GM23338 (cell line): ENCODE measurements around the gene PRMT3. TPM values are rescaled to one million over a fixed set of nuclear protein-coding genes. Genes with fewer than 3 reads are reported as not detected.

Experiments
- ATAC-seq: fragments of 200-7000 bp; cut with Tn5 transposase; 3 replicates; pipeline ENCODE4 v1.9.1; 2020
- DNase-seq: peaks from one replicate; pipeline ENCODE4 v3.0.0-alpha.2; 2015; ENCODE audit warnings: low spot score
- H2AFZ ChIP-seq: fragments of 200-600 bp; sonication (generic); 2 replicates; pipeline ENCODE4 v1.8.0; 2016; ENCODE audit warnings: antibody characterized with exemption, mild to moderate bottlenecking, moderate library complexity
- H3F3A ChIP-seq: fragments of 200-600 bp; sonication (generic); replicated peaks from 2 replicates; pipeline ENCODE4 v1.8.0; 2017; ENCODE audit warnings: antibody characterized with exemption, mixed run types, low read depth
- H3K27ac ChIP-seq: fragments of 200-600 bp; sonication (generic); 2 replicates; pipeline ENCODE4 v1.6.1; 2016; ENCODE audit warnings: low read depth
- H3K27me3 ChIP-seq: fragments of 200-600 bp; sonication (generic); 2 replicates; pipeline ENCODE4 v1.8.0; 2016; ENCODE audit warnings: mild to moderate bottlenecking, mixed run types, moderate library complexity; ENCODE audit not compliant: insufficient read depth
- H3K36me3 ChIP-seq: fragments of 200-600 bp; sonication (generic); 2 replicates; pipeline ENCODE4 v1.8.0; 2016; ENCODE audit warnings: mild to moderate bottlenecking; ENCODE audit not compliant: insufficient read depth
- H3K4me1 ChIP-seq: fragments of 200-600 bp; sonication (generic); 2 replicates; pipeline ENCODE4 v1.8.0; 2016; ENCODE audit warnings: mild to moderate bottlenecking, moderate library complexity; ENCODE audit not compliant: insufficient read depth
- H3K4me2 ChIP-seq: fragments of 200-600 bp; sonication (generic); 2 replicates; pipeline ENCODE4 v1.7.1; 2017; ENCODE audit warnings: mixed run types
- H3K4me3 ChIP-seq: fragments of 200-600 bp; sonication (generic); 2 replicates; pipeline ENCODE4 v1.6.1; 2016; ENCODE audit warnings: mixed run types
- H3K79me2 ChIP-seq: fragments of 200-600 bp; sonication (generic); replicated peaks from 2 replicates; pipeline ENCODE4 v1.8.0; 2017; ENCODE audit warnings: mild to moderate bottlenecking; ENCODE audit not compliant: insufficient read depth
- H3K9me2 ChIP-seq: fragments of 200-600 bp; sonication (generic); 2 replicates; pipeline ENCODE4 v1.8.0; 2017; ENCODE audit not compliant: insufficient read depth
- H4K20me1 ChIP-seq: fragments of 200-600 bp; sonication (generic); replicated peaks from 2 replicates; pipeline ENCODE4 v1.8.0; 2017; ENCODE audit warnings: mild to moderate bottlenecking; ENCODE audit not compliant: insufficient read depth
- H3K27ac Mint-ChIP-seq: 2 replicates; pipeline ENCODE4 v1.8.0; 2020; ENCODE audit warnings: inconsistent platforms, mild to moderate bottlenecking, moderate library complexity, mixed read lengths
- H3K27me3 Mint-ChIP-seq: 3 replicates; pipeline ENCODE4 v1.8.0; 2022; ENCODE audit warnings: low read depth, mild to moderate bottlenecking, moderate library complexity, mixed read lengths, inconsistent platforms; ENCODE audit not compliant: insufficient read depth, poor library complexity
- H3K36me3 Mint-ChIP-seq: 3 replicates; pipeline ENCODE4 v1.8.0; 2021; ENCODE audit warnings: low read depth, mild to moderate bottlenecking, inconsistent platforms, moderate library complexity, mixed read lengths
- H3K4me1 Mint-ChIP-seq: 3 replicates; pipeline ENCODE4 v1.8.0; 2020; ENCODE audit warnings: mild to moderate bottlenecking, inconsistent platforms, mixed read lengths
- H3K4me3 Mint-ChIP-seq: 3 replicates; pipeline ENCODE4 v1.8.0; 2021; ENCODE audit warnings: moderate library complexity, mild to moderate bottlenecking, inconsistent platforms, mixed read lengths
- H3K9me3 Mint-ChIP-seq: 3 replicates; pipeline ENCODE4 v1.8.0; 2020; ENCODE audit warnings: moderate library complexity, mild to moderate bottlenecking, inconsistent platforms, mixed read lengths
- CREB1 ChIP-seq: fragments of 250-450 bp; sonication (Bioruptor Pico); IDR thresholded peaks from 2 replicates; pipeline ENCODE4 v1.5.0; 2020; ENCODE audit warnings: low read depth, mild to moderate bottlenecking, moderate library complexity
- ETS1 ChIP-seq: IDR thresholded peaks from 2 replicates; pipeline ENCODE4 v1.6.1; 2016; ENCODE audit warnings: antibody characterized with exemption
- EZH2 ChIP-seq: fragments of 200-600 bp; sonication (generic); IDR thresholded peaks from one replicate; pipeline ENCODE4 v1.8.0; 2017; ENCODE audit warnings: antibody characterized with exemption, mild to moderate bottlenecking, low read depth; ENCODE audit not compliant: unreplicated experiment
- EZH2phosphoT487 ChIP-seq: fragments of 200-600 bp; sonication (generic); IDR thresholded peaks from one replicate; pipeline ENCODE4 v1.8.1; 2018; ENCODE audit warnings: antibody characterized with exemption; ENCODE audit not compliant: unreplicated experiment
- NANOG ChIP-seq: IDR thresholded peaks from 2 replicates; pipeline ENCODE4 v1.6.1; 2016; ENCODE audit warnings: antibody characterized with exemption, borderline replicate concordance
- STAT1 ChIP-seq: IDR thresholded peaks from one replicate; pipeline ENCODE4 v1.6.1; 2016; ENCODE audit warnings: antibody characterized with exemption; ENCODE audit not compliant: unreplicated experiment
- ZNF114 ChIP-seq: fragments of 250-450 bp; sonication (Bioruptor Pico); IDR thresholded peaks from 2 replicates; pipeline ENCODE4 v1.5.0; 2020; ENCODE audit warnings: mild to moderate bottlenecking, moderate library complexity
- ZNF331 ChIP-seq: fragments of 250-450 bp; sonication (Bioruptor Pico); IDR thresholded peaks from 2 replicates; pipeline ENCODE4 v1.5.0; 2020; ENCODE audit warnings: low read depth, mild to moderate bottlenecking, moderate library complexity
- polyA plus RNA-seq: library from polyadenylated mRNA; unstranded; fragments of >200 nt; fragmentation: Nextera tagmentation; extraction: Ambion mirVana; gene quantifications from 2 replicates; pipeline ENCODE4 v1.2.1, GENCODE V29; 2016
- total RNA-seq: library from RNA; depleted of rRNA; stranded (reverse); fragments of >200 nt; shearing (Covaris generic); gene quantifications from 2 replicates; pipeline ENCODE4 v1.2.3, GENCODE V29; 2014
- TF ChIP-seq, protein P1 (sequence below): fragments of 250-450 bp; sonication (Bioruptor Pico); IDR thresholded peaks from 2 replicates; pipeline ENCODE4 v1.5.0; 2020; ENCODE audit warnings: mild to moderate bottlenecking, moderate library complexity
- TF ChIP-seq, protein P2 (sequence below), 2 experiments: fragments of 200-600 bp in 1 of 2; sonication (generic) in 1 of 2; conservative IDR thresholded peaks; 2 replicates each; pipeline versions ENCODE4 v1.5.1 to v1.6.1; 2016 to 2017; ENCODE audit warnings: antibody characterized with exemption in 2 of 2, low read depth in 2 of 2, mild to moderate bottlenecking in 2 of 2, moderate library complexity in 1 of 2

Gene PRMT3
- total and polyA plus RNA-seq, 2 experiments from 2014 or later, result 19.0 to 35.0 TPM

GRCh38 chr11:20367313-20367948, 20.1 kb upstream of the PRMT3 start (continued):
- TF ChIP-seq ETS1, result no peak
- TF ChIP-seq EZH2phosphoT487, result no peak
- no peak for TF ChIP-seq CREB1 (CRISPR knock-in tag)
- TF ChIP-seq, protein P1, sequence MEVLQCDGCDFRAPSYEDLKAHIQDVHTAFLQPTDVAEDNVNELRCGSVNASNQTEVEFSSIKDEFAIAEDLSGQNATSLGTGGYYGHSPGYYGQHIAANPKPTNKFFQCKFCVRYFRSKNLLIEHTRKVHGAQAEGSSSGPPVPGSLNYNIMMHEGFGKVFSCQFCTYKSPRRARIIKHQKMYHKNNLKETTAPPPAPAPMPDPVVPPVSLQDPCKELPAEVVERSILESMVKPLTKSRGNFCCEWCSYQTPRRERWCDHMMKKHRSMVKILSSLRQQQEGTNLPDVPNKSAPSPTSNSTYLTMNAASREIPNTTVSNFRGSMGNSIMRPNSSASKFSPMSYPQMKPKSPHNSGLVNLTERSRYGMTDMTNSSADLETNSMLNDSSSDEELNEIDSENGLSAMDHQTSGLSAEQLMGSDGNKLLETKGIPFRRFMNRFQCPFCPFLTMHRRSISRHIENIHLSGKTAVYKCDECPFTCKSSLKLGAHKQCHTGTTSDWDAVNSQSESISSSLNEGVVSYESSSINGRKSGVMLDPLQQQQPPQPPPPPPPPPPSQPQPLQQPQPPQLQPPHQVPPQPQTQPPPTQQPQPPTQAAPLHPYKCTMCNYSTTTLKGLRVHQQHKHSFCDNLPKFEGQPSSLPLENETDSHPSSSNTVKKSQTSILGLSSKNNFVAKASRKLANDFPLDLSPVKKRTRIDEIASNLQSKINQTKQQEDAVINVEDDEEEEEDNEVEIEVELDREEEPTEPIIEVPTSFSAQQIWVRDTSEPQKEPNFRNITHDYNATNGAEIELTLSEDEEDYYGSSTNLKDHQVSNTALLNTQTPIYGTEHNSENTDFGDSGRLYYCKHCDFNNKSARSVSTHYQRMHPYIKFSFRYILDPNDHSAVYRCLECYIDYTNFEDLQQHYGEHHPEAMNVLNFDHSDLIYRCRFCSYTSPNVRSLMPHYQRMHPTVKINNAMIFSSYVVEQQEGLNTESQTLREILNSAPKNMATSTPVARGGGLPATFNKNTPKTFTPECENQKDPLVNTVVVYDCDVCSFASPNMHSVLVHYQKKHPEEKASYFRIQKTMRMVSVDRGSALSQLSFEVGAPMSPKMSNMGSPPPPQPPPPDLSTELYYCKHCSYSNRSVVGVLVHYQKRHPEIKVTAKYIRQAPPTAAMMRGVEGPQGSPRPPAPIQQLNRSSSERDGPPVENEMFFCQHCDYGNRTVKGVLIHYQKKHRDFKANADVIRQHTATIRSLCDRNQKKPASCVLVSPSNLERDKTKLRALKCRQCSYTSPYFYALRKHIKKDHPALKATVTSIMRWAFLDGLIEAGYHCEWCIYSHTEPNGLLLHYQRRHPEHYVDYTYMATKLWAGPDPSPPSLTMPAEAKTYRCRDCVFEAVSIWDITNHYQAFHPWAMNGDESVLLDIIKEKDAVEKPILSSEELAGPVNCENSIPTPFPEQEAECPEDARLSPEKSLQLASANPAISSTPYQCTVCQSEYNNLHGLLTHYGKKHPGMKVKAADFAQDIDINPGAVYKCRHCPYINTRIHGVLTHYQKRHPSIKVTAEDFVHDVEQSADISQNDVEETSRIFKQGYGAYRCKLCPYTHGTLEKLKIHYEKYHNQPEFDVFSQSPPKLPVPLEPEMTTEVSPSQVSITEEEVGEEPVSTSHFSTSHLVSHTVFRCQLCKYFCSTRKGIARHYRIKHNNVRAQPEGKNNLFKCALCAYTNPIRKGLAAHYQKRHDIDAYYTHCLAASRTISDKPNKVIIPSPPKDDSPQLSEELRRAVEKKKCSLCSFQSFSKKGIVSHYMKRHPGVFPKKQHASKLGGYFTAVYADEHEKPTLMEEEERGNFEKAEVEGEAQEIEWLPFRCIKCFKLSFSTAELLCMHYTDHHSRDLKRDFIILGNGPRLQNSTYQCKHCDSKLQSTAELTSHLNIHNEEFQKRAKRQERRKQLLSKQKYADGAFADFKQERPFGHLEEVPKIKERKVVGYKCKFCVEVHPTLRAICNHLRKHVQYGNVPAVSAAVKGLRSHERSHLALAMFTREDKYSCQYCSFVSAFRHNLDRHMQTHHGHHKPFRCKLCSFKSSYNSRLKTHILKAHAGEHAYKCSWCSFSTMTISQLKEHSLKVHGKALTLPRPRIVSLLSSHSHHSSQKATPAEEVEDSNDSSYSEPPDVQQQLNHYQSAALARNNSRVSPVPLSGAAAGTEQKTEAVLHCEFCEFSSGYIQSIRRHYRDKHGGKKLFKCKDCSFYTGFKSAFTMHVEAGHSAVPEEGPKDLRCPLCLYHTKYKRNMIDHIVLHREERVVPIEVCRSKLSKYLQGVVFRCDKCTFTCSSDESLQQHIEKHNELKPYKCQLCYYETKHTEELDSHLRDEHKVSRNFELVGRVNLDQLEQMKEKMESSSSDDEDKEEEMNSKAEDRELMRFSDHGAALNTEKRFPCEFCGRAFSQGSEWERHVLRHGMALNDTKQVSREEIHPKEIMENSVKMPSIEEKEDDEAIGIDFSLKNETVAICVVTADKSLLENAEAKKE (CRISPR knock-in tag), result no peak
- no peak for TF ChIP-seq ZNF114 (CRISPR knock-in tag)
- no peak for TF ChIP-seq NANOG
- no peak for TF ChIP-seq ZNF331 (CRISPR knock-in tag)
- TF ChIP-seq EZH2, result no peak

GRCh38 chr11:20368438-20368837, 19.1 kb upstream of the PRMT3 start:
- peaks cover 9% of the 10 kb centered on the region; the same call in 2 of the 3 replicates for H3K36me3 Mint-ChIP-seq
- H3K27ac Mint-ChIP-seq, result no peak overlapping the region; the same call in 1 of the 2 replicates
- H3K4me1 Mint-ChIP-seq, result peaks cover 40% of the 10 kb centered on the region
- ATAC-seq (no peak), DNase-seq (no peak)
- Histone ChIP-seq H3K4me3 (no peak overlapping the region), H3K4me2 (no peak overlapping the region), H3K9me2 (no peaks in the 10 kb centered on the region), H3K79me2 (peaks cover 3% of the 10 kb centered on the region; the same call in 1 of the 2 replicates), H3K27me3 (peaks cover 10% of the 10 kb centered on the region), H4K20me1 (no peaks in the 10 kb centered on the region), H3K27ac (no peak overlapping the region), H3K4me1 (peaks cover 35% of the 10 kb centered on the region), H3K36me3 (0 out of 2 replicates have a peak, but pooled peaks cover 3% of the 10 kb centered on the region), H2AFZ (no peak overlapping the region), H3F3A (no peaks in the 10 kb centered on the region)
- H3K4me3 Mint-ChIP-seq, result no peak overlapping the region
- no peaks in the 10 kb centered on the region for H3K9me3 Mint-ChIP-seq
- peaks cover 3% of the 10 kb centered on the region for H3K27me3 Mint-ChIP-seq
- TF ChIP-seq, protein P2, sequence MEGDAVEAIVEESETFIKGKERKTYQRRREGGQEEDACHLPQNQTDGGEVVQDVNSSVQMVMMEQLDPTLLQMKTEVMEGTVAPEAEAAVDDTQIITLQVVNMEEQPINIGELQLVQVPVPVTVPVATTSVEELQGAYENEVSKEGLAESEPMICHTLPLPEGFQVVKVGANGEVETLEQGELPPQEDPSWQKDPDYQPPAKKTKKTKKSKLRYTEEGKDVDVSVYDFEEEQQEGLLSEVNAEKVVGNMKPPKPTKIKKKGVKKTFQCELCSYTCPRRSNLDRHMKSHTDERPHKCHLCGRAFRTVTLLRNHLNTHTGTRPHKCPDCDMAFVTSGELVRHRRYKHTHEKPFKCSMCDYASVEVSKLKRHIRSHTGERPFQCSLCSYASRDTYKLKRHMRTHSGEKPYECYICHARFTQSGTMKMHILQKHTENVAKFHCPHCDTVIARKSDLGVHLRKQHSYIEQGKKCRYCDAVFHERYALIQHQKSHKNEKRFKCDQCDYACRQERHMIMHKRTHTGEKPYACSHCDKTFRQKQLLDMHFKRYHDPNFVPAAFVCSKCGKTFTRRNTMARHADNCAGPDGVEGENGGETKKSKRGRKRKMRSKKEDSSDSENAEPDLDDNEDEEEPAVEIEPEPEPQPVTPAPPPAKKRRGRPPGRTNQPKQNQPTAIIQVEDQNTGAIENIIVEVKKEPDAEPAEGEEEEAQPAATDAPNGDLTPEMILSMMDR (conservative IDR thresholded peaks at IDR 0.05; ENCODE audit: low read depth in 2 of 2), result no peak
- no peak for TF ChIP-seq NANOG
- TF ChIP-seq STAT1, result no peak
